ENCODE measurements around the gene RDM1.

- TF ChIP-seq CTCF (IDR thresholded peaks at IDR 0.05) (no peak), POLR2A (IDR thresholded peaks at IDR 0.05) (no peak), EP300 (IDR thresholded peaks at IDR 0.05) (no peak)
Observed at GRCh38 chr17:35923609-35924114, 6.9 kb downstream of the RDM1 start.
